Liver (tissue), 9 donors: Measurements from ENCODE around the gene ZNF626. TPM values are rescaled to one million over a fixed set of nuclear protein-coding genes. Genes with fewer than 3 reads are reported as not detected.

ENCODE experiments used
- DNase-seq: peaks from one replicate; pipeline ENCODE4 v3.0.0-alpha.2; 2017; ENCODE audit warnings: low spot score
- H3K27ac ChIP-seq, 2 donors: one replicate each; pipeline ENCODE4 v1.7.0; 2013; ENCODE audit warnings: inconsistent platforms in 2 of 2, low read length in 2 of 2, control low read depth in 1 of 2, low read depth in 1 of 2, mild to moderate bottlenecking in 1 of 2
- H3K27me3 ChIP-seq, 4 donors: one replicate each; pipeline versions ENCODE4 v1.6.1 to v1.7.0; 2013; ENCODE audit warnings: low read length in 3 of 4, inconsistent platforms in 1 of 4, mild to moderate bottlenecking in 1 of 4, moderate library complexity in 1 of 4; ENCODE audit not compliant: control insufficient read depth in 4 of 4, insufficient read depth in 4 of 4
- H3K36me3 ChIP-seq, 4 donors: one replicate each; pipeline versions ENCODE4 v1.6.1 to v1.7.0; 2013; ENCODE audit warnings: low read length in 3 of 4, mild to moderate bottlenecking in 3 of 4, low read depth in 1 of 4, moderate library complexity in 1 of 4; ENCODE audit not compliant: control insufficient read depth in 4 of 4, insufficient read depth in 3 of 4
- H3K4me1 ChIP-seq, 4 donors: one replicate each; pipeline versions ENCODE4 v1.6.1 to v1.7.0; 2013; ENCODE audit warnings: low read length in 3 of 4, mild to moderate bottlenecking in 3 of 4, moderate library complexity in 1 of 4; ENCODE audit not compliant: control insufficient read depth in 4 of 4, insufficient read depth in 4 of 4
- H3K4me3 ChIP-seq, 3 donors: one replicate each; pipeline versions ENCODE4 v1.6.1 to v1.7.0; 2013; ENCODE audit warnings: low read length in 3 of 3, control low read depth in 1 of 3, low read depth in 1 of 3, mild to moderate bottlenecking in 1 of 3
- H3K9ac ChIP-seq, 2 donors: one replicate each; pipeline ENCODE4 v1.7.0; 2013; ENCODE audit warnings: low read length in 2 of 2, mild to moderate bottlenecking in 2 of 2, moderate library complexity in 2 of 2, control low read depth in 1 of 2, low read depth in 1 of 2
- H3K9me3 ChIP-seq, 4 donors: one replicate each; pipeline versions ENCODE4 v1.6.1 to v1.7.0; 2013; ENCODE audit warnings: low read length in 3 of 4; ENCODE audit not compliant: control insufficient read depth in 4 of 4
- EGR1 ChIP-seq, 2 donors: IDR thresholded peaks; 2 replicates each; pipeline ENCODE4 v1.6.1; 2016 to 2018; ENCODE audit warnings: antibody characterized with exemption in 2 of 2, low read depth in 2 of 2
- FOXA1 ChIP-seq: IDR thresholded peaks from 2 replicates; pipeline ENCODE4 v1.6.1; 2016; ENCODE audit warnings: antibody characterized with exemption
- FOXA2 ChIP-seq: IDR thresholded peaks from 2 replicates; pipeline ENCODE4 v1.6.1; 2016; ENCODE audit warnings: antibody characterized with exemption
- GABPA ChIP-seq, 2 donors: IDR thresholded peaks in 1 of 2; conservative IDR thresholded peaks in 1 of 2; 2 replicates each; pipeline ENCODE4 v1.6.1; 2016; ENCODE audit warnings: antibody characterized with exemption in 2 of 2, mild to moderate bottlenecking in 1 of 2, moderate library complexity in 1 of 2
- HNF4A ChIP-seq, 2 donors: conservative IDR thresholded peaks; 2 replicates each; pipeline ENCODE4 v1.6.1; 2016; ENCODE audit warnings: antibody characterized with exemption in 2 of 2, mild to moderate bottlenecking in 2 of 2
- HNF4G ChIP-seq: IDR thresholded peaks from 2 replicates; pipeline ENCODE4 v1.6.1; 2016; ENCODE audit warnings: antibody characterized with exemption
- JUND ChIP-seq, 2 donors: IDR thresholded peaks; 2 replicates each; pipeline ENCODE4 v1.6.1; 2016; ENCODE audit warnings: antibody characterized with exemption in 2 of 2
- NR2F2 ChIP-seq: IDR thresholded peaks from 2 replicates; pipeline ENCODE4 v1.6.1; 2016; ENCODE audit warnings: antibody characterized with exemption
- RAD21 ChIP-seq, 2 donors: IDR thresholded peaks; 2 replicates each; pipeline ENCODE4 v1.6.1; 2016; ENCODE audit warnings: antibody characterized with exemption in 2 of 2, mild to moderate bottlenecking in 2 of 2
- RXRA ChIP-seq, 2 donors: IDR thresholded peaks; 2 replicates each; pipeline ENCODE4 v1.6.1; 2017 to 2018; ENCODE audit warnings: antibody characterized with exemption in 2 of 2, mild to moderate bottlenecking in 1 of 2
- SP1 ChIP-seq: IDR thresholded peaks from 2 replicates; pipeline ENCODE4 v1.6.1; 2018; ENCODE audit warnings: antibody characterized with exemption, mild to moderate bottlenecking
- TAF1 ChIP-seq: conservative IDR thresholded peaks from 2 replicates; pipeline ENCODE4 v1.6.1; 2016; ENCODE audit warnings: antibody characterized with exemption, mild to moderate bottlenecking
- YY1 ChIP-seq: IDR thresholded peaks from 2 replicates; pipeline ENCODE4 v1.6.1; 2016; ENCODE audit warnings: antibody characterized with exemption, mild to moderate bottlenecking
- whole genome bisulfite sequencing: extraction: QIAGEN DNeasy Blood & Tissue Kit; methylation state at CpG from one replicate; pipeline ENCODE4 v1.1.7; 2013; 5-methylcytosine and 5-hydroxymethylcytosine counted together
- polyA plus RNA-seq, 2 donors: library from polyadenylated mRNA; stranded (reverse) in 1 of 2; unstranded in 1 of 2; fragments of 200-250 nt in 1 of 2; fragments of >200 nt in 1 of 2; fragmentation: Nextera tagmentation in 1 of 2; extraction: Ambion mirVana in 1 of 2; gene quantifications; one replicate each; pipeline versions ENCODE4 v1.2.1 to v1.2.3, GENCODE V29; 2013 to 2015
- total RNA-seq, 2 donors: library from RNA; depleted of rRNA; stranded (reverse); fragments of >200 nt; gene quantifications; one replicate each; pipeline ENCODE4 v1.2.3, GENCODE V29; 2014
- TF ChIP-seq, protein P1 (sequence below): IDR thresholded peaks from 2 replicates; pipeline ENCODE4 v1.6.1; 2016; ENCODE audit warnings: antibody characterized with exemption, mild to moderate bottlenecking
- TF ChIP-seq, protein P2 (sequence below): fragments of 150-350 bp; IDR thresholded peaks from 2 replicates; pipeline ENCODE4 v1.5.1; 2017; ENCODE audit warnings: improper control_type of control experiment, low read depth, low read length; ENCODE audit not compliant: missing input control
- TF ChIP-seq, protein P3 (sequence below): IDR thresholded peaks from 2 replicates; pipeline ENCODE4 v1.6.1; 2016; ENCODE audit warnings: antibody characterized with exemption
- TF ChIP-seq, protein P4 (sequence below): IDR thresholded peaks from 2 replicates; pipeline ENCODE4 v1.6.1; 2016; ENCODE audit warnings: antibody characterized with exemption
- TF ChIP-seq, protein P5 (sequence below): IDR thresholded peaks from 2 replicates; pipeline ENCODE4 v1.6.1; 2016; ENCODE audit warnings: antibody characterized with exemption
- donor health status: healthy.
- donor health status: healthy.
- donor health status: healthy.
- donor health status: healthy.
- donor health status: healthy.

Gene ZNF626
- total and polyA plus RNA-seq, 4 donors, result 1.6 to 4.2 (median 2.9) TPM

DNA sequence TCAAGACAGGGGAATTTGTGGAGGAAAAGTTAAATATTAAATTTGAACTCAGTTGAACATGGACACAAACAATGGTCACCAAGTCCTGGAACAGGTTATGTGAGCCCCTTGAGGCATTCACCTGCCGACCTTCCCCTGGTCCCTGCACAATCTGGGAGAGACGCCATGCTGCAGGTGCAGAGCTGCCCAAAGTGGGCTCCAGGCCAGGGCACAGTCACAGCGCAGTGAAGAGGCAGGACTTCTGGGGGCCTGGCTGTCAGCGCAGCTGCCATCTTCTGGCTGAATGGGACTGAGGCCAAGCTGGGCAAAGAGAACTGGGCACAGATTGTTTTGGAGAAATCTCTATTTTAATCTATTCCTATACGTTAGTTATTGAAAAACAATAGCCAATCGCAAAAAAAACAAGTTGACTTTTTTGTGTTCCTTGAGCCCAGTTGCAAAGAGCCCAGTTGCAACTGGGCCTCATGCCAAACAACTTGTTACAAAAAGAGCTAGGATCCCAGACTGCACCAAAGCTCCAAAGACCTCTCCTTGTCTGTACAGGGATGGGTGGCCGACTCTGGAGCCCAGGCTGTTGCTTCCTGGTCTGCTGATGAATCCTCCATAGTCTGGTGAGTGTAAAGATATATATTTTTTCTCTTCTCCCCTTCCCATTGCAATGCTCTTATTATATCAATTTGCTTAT, 1.2 kb upstream of the ZNF626 start:
- H3K27me3 ChIP-seq, result no peaks in the 10 kb centered on the region
- TF ChIP-seq HNF4A (conservative IDR thresholded peaks at IDR 0.05) (no peak), TAF1 (no peak), GABPA (IDR thresholded peaks at IDR 0.05 in 1 of 2, conservative IDR thresholded peaks at IDR 0.05 in 1 of 2) (no peak), EGR1 (IDR thresholded peaks at IDR 0.05; ENCODE audit: low read depth in 2 of 2) (no peak), NR2F2 (no peak), HNF4G (no peak), SP1 (no peak), JUND (IDR thresholded peaks at IDR 0.05) (no peak), RXRA (IDR thresholded peaks at IDR 0.05) (no peak), RAD21 (IDR thresholded peaks at IDR 0.05) (no peak)
- TF ChIP-seq, protein P1, sequence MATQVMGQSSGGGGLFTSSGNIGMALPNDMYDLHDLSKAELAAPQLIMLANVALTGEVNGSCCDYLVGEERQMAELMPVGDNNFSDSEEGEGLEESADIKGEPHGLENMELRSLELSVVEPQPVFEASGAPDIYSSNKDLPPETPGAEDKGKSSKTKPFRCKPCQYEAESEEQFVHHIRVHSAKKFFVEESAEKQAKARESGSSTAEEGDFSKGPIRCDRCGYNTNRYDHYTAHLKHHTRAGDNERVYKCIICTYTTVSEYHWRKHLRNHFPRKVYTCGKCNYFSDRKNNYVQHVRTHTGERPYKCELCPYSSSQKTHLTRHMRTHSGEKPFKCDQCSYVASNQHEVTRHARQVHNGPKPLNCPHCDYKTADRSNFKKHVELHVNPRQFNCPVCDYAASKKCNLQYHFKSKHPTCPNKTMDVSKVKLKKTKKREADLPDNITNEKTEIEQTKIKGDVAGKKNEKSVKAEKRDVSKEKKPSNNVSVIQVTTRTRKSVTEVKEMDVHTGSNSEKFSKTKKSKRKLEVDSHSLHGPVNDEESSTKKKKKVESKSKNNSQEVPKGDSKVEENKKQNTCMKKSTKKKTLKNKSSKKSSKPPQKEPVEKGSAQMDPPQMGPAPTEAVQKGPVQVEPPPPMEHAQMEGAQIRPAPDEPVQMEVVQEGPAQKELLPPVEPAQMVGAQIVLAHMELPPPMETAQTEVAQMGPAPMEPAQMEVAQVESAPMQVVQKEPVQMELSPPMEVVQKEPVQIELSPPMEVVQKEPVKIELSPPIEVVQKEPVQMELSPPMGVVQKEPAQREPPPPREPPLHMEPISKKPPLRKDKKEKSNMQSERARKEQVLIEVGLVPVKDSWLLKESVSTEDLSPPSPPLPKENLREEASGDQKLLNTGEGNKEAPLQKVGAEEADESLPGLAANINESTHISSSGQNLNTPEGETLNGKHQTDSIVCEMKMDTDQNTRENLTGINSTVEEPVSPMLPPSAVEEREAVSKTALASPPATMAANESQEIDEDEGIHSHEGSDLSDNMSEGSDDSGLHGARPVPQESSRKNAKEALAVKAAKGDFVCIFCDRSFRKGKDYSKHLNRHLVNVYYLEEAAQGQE, result no peak
- TF ChIP-seq, protein P2, sequence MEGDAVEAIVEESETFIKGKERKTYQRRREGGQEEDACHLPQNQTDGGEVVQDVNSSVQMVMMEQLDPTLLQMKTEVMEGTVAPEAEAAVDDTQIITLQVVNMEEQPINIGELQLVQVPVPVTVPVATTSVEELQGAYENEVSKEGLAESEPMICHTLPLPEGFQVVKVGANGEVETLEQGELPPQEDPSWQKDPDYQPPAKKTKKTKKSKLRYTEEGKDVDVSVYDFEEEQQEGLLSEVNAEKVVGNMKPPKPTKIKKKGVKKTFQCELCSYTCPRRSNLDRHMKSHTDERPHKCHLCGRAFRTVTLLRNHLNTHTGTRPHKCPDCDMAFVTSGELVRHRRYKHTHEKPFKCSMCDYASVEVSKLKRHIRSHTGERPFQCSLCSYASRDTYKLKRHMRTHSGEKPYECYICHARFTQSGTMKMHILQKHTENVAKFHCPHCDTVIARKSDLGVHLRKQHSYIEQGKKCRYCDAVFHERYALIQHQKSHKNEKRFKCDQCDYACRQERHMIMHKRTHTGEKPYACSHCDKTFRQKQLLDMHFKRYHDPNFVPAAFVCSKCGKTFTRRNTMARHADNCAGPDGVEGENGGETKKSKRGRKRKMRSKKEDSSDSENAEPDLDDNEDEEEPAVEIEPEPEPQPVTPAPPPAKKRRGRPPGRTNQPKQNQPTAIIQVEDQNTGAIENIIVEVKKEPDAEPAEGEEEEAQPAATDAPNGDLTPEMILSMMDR, result no peak
- TF ChIP-seq, protein P3, sequence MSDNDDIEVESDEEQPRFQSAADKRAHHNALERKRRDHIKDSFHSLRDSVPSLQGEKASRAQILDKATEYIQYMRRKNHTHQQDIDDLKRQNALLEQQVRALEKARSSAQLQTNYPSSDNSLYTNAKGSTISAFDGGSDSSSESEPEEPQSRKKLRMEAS, result no peak
- TF ChIP-seq, protein P4, sequence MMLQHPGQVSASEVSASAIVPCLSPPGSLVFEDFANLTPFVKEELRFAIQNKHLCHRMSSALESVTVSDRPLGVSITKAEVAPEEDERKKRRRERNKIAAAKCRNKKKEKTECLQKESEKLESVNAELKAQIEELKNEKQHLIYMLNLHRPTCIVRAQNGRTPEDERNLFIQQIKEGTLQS, result no peak
- no peak overlapping the region for H3K27ac ChIP-seq
- H3K4me3 ChIP-seq, result no peak overlapping the region
- H3K4me1 ChIP-seq, result peaks cover 2 to 10% (median 4%) of the 10 kb centered on the region in 4 donors
- DNase-seq, result no peak
- H3K9me3 ChIP-seq, result peaks cover 0 to 8% (median 4%) of the 10 kb centered on the region in 4 donors
- WGBS, result 96% methylated on average over 7 of the region's 7 CpGs
- H3K9ac ChIP-seq, result no peak overlapping the region
- peaks cover 0 to 10% (median 7%) of the 10 kb centered on the region in 4 donors for H3K36me3 ChIP-seq

DNA sequence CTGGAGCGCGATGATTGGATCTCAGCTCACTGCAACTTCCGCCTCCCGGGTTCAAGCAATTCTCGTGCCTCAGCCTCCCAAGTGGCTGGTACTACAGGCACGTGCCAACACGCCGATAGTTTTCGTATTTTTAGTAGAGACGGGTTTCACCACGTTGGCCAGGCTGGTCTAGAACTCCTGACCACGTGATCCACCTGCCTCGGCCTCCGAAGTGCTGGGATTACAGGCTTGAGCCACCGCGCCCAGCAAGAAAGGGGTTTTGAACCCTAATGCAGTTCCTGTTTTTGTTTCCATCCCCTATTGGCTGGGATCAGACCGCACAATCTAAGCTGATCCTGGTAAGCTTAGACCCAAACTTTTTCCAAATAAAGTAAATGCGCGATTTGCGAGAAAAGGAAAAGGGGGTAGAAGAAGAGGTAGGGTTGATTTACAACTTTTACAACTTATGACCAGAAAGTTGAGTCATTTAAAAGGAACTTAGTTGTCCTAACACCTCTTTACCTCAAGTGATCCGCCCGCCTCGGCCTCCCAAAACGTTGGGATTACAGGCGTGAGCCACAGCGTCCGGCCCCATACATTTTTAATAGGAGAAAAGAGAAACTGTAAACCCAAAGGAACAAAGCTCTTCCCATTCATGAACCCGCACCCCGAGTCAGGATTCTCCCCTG, 764 bp downstream of the ZNF626 start:
- no peak for DNase-seq
- Histone ChIP-seq H3K9me3 (peaks cover 3 to 6% (median 4%) of the 10 kb centered on the region in 4 donors), H3K4me3 (peak overlapping the region; percentile 63 to 94 (median 89)), H3K9ac (peak overlapping the region; percentile 69 to 76), H3K36me3 (peaks cover 1 to 18% (median 11%) of the 10 kb centered on the region in 4 donors), H3K4me1 (peaks cover 2 to 10% (median 4%) of the 10 kb centered on the region in 4 donors), H3K27me3 (no peaks in the 10 kb centered on the region), H3K27ac (peak overlapping the region; percentile 82 to 86)
- no peak for TF ChIP-seq HNF4A (conservative IDR thresholded peaks at IDR 0.05)
- TF ChIP-seq, protein P5, sequence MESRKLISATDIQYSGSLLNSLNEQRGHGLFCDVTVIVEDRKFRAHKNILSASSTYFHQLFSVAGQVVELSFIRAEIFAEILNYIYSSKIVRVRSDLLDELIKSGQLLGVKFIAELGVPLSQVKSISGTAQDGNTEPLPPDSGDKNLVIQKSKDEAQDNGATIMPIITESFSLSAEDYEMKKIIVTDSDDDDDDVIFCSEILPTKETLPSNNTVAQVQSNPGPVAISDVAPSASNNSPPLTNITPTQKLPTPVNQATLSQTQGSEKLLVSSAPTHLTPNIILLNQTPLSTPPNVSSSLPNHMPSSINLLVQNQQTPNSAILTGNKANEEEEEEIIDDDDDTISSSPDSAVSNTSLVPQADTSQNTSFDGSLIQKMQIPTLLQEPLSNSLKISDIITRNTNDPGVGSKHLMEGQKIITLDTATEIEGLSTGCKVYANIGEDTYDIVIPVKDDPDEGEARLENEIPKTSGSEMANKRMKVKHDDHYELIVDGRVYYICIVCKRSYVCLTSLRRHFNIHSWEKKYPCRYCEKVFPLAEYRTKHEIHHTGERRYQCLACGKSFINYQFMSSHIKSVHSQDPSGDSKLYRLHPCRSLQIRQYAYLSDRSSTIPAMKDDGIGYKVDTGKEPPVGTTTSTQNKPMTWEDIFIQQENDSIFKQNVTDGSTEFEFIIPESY, result no peak
- TF ChIP-seq FOXA1, result no peak
- TF ChIP-seq RAD21 (IDR thresholded peaks at IDR 0.05), result no peak
- TF ChIP-seq EGR1 (IDR thresholded peaks at IDR 0.05; ENCODE audit: low read depth in 2 of 2), result no peak
- TF ChIP-seq NR2F2, result no peak
- TF ChIP-seq GABPA (IDR thresholded peaks at IDR 0.05 in 1 of 2, conservative IDR thresholded peaks at IDR 0.05 in 1 of 2), result no peak
- TF ChIP-seq YY1, result no peak
- TF ChIP-seq FOXA2, result no peak
- no peak for TF ChIP-seq HNF4G
- TF ChIP-seq SP1, result no peak
- no peak for TF ChIP-seq TAF1
- TF ChIP-seq JUND (IDR thresholded peaks at IDR 0.05), result no peak
- TF ChIP-seq, protein P4, result no peak
- TF ChIP-seq RXRA (IDR thresholded peaks at IDR 0.05), result no peak
- TF ChIP-seq, protein P1, result no peak
- 34% methylated on average over 29 of the region's 29 CpGs for WGBS
